ENCODE measurements around the gene EPAS1. TPM values are rescaled to one million over a fixed set of nuclear protein-coding genes. Genes with fewer than 3 reads are reported as not detected.

Gene EPAS1
- total and polyA plus RNA-seq, 2 of the 13 experiments (the other 11 are each of a cell fraction or from before 2014, with no cell fraction given), result 47.1 to 182 TPM

GRCh38 chr2:46311651-46312223 lies 14.5 kb downstream of the EPAS1 start (continued):
- TF ChIP-seq ZNF891 (CRISPR knock-in tag; IDR thresholded peaks at IDR 0.05), result no peak
- TF ChIP-seq ARID4A (CRISPR knock-in tag; IDR thresholded peaks at IDR 0.05; ENCODE audit: borderline replicate concordance), result no peak
- no peak for TF ChIP-seq MTA3 (CRISPR knock-in tag; IDR thresholded peaks at IDR 0.05)

DNA sequence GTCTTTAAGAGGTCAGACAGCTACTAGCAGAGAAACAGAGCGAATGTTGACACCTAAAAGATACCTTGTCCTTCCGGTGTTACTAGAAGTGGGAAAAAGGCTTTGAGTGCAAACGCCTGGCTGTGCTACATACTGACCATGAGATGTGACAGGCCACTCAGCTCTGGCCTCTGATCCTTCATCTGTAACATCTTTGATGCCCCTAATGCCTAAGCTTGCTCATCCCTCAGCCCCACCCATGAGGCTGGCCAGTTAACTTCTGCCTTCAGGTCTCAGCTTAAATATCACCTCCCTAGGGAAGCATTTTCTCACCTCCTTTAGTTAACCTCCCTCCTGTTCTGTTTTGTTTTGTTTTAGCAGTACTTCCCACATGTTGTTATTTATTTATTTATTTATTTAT lies 15.9 kb downstream of the EPAS1 start:
- in situ Hi-C loops (cut with HindIII; ENCODE audit: extremely low pct_ligation_motif_present, low pct_unique_long_range_greater_than_20kb) (no loop called here), intact Hi-C loops (cut with micrococcal nuclease; ENCODE audit: unreplicated experiment) (no loop called here)
- Histone ChIP-seq H3K4me2 (ENCODE audit: low read depth, low read length) (no peak overlapping the region), H2AFZ (ENCODE audit: low read length) (no peak overlapping the region), H3K4me3 (replicated peaks in 1 of 3; ENCODE audit: insufficient read depth in 1 of 3, low read depth in 2 of 3, low read length in 3 of 3) (no peak overlapping the region), H3K36me3 (replicated peaks in 1 of 2; ENCODE audit: control insufficient read depth in 1 of 2, insufficient read depth in 2 of 2, low read length in 2 of 2) (peaks cover 0 to 9% of the 10 kb centered on the region in 2 experiments; a peak in 2 of 5 replicates), H3K79me2 (ENCODE audit: insufficient read depth, low read length) (peaks cover 97% of the 10 kb centered on the region), H4K20me1 (ENCODE audit: insufficient read depth, low read length) (peaks cover 32% of the 10 kb centered on the region; the same call in 1 of the 2 replicates), H3K9ac (ENCODE audit: insufficient read depth, low read depth, low read length) (no peak overlapping the region), H3K9me3 (ENCODE audit: low read length) (no peaks in the 10 kb centered on the region), H3K27me3 (ENCODE audit: control insufficient read depth in 1 of 2, insufficient read depth in 2 of 2, low read length in 2 of 2) (no peaks in the 10 kb centered on the region), H3K4me1 (ENCODE audit: insufficient read depth, low read length) (peaks cover 100% of the 10 kb centered on the region), H3K27ac (ENCODE audit: extremely low read length, insufficient read depth, low read length) (no peak overlapping the region)
- CTCF ChIA-PET (ENCODE audit: low intra/inter-chr PET ratio, low total read pairs), result no interaction called here
- ATAC-seq (no peak), FAIRE-seq (no peak), DNase-seq (ENCODE audit: low spot score) (no peak)
- no TSS peak for BruUV-seq (replicated peaks)
- POLR2A ChIA-PET, result interaction anchor here (4.8 kb wide), 1 partner anchor 16 kb away, joined by 16 read pairs; the partner anchor contains the start of gene EPAS1
- WGBS (ENCODE audit: low lambda C conversion rate), result 86% methylated on average over 3 of the region's 3 CpGs
- TF ChIP-seq BORCS8-MEF2B (CRISPR knock-in tag; IDR thresholded peaks at IDR 0.05), result no peak
- TF ChIP-seq ZNF230 (CRISPR knock-in tag; IDR thresholded peaks at IDR 0.05), result 0 out of 2 replicates have a peak, but pooled peaks have one; percentile 42
- 0 out of 2 replicates have a peak, but pooled peaks have one; percentile 28 for TF ChIP-seq ZNF556 (CRISPR knock-in tag; IDR thresholded peaks at IDR 0.05; ENCODE audit: borderline replicate concordance)
- TF ChIP-seq ZNF34 (CRISPR knock-in tag; IDR thresholded peaks at IDR 0.05; ENCODE audit: borderline replicate concordance), result no peak
- no peak for TF ChIP-seq ZNF777 (CRISPR knock-in tag; IDR thresholded peaks at IDR 0.05)
- TF ChIP-seq, protein P1, sequence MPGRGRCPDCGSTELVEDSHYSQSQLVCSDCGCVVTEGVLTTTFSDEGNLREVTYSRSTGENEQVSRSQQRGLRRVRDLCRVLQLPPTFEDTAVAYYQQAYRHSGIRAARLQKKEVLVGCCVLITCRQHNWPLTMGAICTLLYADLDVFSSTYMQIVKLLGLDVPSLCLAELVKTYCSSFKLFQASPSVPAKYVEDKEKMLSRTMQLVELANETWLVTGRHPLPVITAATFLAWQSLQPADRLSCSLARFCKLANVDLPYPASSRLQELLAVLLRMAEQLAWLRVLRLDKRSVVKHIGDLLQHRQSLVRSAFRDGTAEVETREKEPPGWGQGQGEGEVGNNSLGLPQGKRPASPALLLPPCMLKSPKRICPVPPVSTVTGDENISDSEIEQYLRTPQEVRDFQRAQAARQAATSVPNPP (CRISPR knock-in tag; IDR thresholded peaks at IDR 0.05), result no peak
- no peak for TF ChIP-seq MXD4 (CRISPR knock-in tag; IDR thresholded peaks at IDR 0.05)
- TF ChIP-seq ZNF670 (CRISPR knock-in tag; IDR thresholded peaks at IDR 0.05; ENCODE audit: borderline replicate concordance), result 0 out of 2 replicates have a peak, but pooled peaks have one; percentile 29
